CD4-positive, alpha-beta T cell treated with Interleukin-21 for 1 hour (primary cell): ENCODE results near the gene COL1A1.

Experiments used
- DNase-seq: peaks from one replicate; pipeline ENCODE4 v3.0.0-alpha.2; 2020

COL1A1 gene

DNA sequence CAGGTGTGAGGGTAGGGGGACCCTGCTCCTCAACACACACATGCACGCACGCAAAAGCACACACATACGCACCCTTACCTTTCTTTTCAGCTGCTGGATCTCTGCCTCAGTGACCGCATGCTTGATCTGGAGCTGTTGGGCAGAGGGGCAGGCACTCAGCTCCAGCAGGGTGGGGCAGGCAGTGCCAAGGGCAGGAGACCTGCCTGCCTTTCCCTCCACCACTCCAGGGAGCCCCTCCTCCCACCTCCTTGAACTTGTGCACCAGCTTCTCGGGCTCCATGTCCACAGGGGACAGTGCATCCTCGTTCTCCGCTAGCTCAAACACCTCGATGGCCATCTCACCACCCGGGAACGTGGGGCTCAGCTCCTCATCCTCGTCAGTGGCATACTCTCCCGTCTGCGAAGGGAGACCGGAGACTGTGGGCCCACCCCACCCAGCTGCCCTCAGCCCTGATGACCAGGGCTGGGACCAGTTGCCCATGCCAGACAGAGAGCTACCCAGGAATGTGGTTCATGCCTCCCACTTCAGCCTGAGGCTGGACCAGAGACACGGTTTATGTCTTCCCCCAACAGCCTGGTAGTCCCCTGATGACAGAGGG lies 62.1 kb downstream of the COL1A1 start:
- DNase-seq, result no peak

- no peak for DNase-seq
These were observed 64.4 kb downstream of the COL1A1 start for GRCh38 chr17:50137042-50137441.

DNA sequence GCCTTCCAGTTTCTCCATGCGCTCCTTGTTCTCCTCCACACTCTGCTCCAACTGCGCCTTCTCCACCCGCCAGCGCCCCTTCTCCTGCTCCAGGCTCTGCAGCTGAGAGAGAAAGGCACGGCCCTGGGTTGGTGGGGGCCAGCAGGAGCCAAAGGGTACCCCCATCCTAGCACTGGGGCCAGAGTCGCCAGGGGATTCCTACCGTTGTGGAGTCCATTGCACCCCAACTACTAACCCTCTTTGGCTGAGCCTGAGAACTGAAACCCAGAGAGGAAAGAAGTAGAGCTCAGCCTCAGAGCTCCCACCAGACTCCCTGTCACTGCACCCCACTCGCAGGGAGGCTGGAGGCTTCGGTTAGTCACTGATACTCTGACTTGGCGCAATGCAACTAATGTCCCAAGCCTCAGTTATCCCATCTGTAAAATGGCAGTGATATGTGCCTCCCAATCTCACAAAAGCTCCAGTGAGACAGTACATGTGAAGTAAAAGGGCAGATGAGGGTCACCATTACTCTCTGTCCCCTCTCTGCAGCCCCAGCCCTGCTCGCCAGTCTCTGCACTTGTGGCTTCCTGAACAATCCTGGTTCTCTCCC lies 65.2 kb downstream of the COL1A1 start:
- DNase-seq, result no peak

GRCh38 chr17:50135316-50136095 lies 65.9 kb downstream of the COL1A1 start:
- no peak for DNase-seq

GRCh38 chr17:50134206-50135110 lies 67.0 kb downstream of the COL1A1 start:
- DNase-seq, result no peak

DNA sequence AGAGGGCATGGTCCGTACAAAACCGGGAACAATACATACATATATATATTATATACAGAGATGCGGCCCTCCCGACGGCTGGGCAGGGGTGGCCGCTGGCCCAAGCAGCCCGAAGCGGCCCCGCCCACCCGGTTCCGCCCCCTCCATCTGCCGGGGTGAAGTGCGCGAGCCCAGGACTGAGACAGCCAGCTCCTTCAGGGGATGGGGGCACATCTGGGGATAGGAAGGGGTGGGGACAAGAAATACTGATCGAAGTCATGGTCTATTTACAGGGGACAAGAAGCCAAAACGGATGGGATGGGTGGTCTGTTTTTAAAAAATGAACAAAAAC lies 67.7 kb downstream of the COL1A1 start:
- DNase-seq, result no peak
